ENCODE data around the gene MAN1B1. TPM values are rescaled to one million over a fixed set of nuclear protein-coding genes. Genes with fewer than 3 reads are reported as not detected.

Gene MAN1B1
- total and polyA plus RNA-seq, 8 donors: 22.0 to 86.0 (median 28.4) TPM

- intact Hi-C loops (cut with DNase I): loop anchor here in 1 of 3 donors (2.0 kb wide), 1 partner anchor 16 kb away; no protein-coding TSS in a partner anchor
- DNase-seq (no peak), ATAC-seq (no peak)
These were observed 37.9 kb upstream of the MAN1B1 start for GRCh38 chr9:137048655-137049543.

DNA sequence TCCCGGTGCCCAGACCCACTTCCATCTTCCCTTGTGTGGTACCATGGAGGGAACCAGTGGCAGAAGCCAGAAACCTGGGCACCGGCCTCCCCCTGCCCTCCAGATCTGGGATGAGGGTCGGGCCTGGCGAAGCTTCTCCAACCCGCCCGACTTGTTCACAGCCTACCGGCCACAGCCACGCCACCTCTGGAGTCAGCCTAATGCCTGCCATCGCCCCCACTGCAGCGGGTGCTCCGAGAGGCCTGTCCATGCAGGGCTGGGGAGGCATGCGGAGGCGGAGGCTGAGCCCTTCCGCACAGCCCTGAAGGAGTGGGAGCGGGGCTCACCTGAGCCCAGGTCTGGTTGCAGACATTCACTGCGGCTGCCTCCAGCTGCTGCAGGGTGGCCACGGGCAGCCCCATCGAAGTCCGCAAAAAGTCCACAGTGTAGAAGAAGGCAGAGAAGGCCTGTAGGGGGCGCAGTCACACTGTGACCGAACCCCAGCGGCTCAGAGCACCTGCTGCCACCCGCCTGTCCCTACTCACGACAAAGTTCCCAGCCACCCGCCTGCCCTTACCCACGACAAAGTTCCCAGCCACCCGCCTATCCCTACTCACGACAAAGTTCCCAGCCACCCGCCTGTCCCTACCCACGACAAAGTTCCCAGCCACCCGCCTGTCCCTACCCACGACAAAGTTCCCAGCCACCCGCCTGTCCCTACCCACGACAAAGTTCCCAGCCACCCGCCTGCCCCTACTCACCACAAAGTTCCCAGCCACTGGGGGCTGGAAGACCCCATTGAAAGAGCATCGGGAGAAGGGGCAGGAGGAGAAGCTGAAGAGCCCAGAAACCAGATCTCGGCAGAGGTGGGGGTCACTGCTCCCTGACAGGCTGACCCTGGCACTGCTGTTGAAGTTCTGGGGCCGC lies 37.0 kb upstream of the MAN1B1 start:
- ATAC-seq (peak; percentile 29 to 46 (median 39)), DNase-seq (peak; percentile 63 to 90 (median 80)), FAIRE-seq (no peak)
- Histone ChIP-seq H3K4me1 (peaks cover 7 to 20% (median 16%) of the 10 kb centered on the region in 3 donors), H3K27me3 (peaks cover 0 to 7% (median 0%) of the 10 kb centered on the region in 4 donors), H3K9me3 (no peaks in the 10 kb centered on the region), H3K36me3 (no peaks in the 10 kb centered on the region), H3K4me3 (no peak overlapping the region), H3K27ac (no peak overlapping the region)
- WGBS, 2 donors: 32 to 35% methylated on average over 38 of the region's 38 CpGs
- TF ChIP-seq, protein P1, sequence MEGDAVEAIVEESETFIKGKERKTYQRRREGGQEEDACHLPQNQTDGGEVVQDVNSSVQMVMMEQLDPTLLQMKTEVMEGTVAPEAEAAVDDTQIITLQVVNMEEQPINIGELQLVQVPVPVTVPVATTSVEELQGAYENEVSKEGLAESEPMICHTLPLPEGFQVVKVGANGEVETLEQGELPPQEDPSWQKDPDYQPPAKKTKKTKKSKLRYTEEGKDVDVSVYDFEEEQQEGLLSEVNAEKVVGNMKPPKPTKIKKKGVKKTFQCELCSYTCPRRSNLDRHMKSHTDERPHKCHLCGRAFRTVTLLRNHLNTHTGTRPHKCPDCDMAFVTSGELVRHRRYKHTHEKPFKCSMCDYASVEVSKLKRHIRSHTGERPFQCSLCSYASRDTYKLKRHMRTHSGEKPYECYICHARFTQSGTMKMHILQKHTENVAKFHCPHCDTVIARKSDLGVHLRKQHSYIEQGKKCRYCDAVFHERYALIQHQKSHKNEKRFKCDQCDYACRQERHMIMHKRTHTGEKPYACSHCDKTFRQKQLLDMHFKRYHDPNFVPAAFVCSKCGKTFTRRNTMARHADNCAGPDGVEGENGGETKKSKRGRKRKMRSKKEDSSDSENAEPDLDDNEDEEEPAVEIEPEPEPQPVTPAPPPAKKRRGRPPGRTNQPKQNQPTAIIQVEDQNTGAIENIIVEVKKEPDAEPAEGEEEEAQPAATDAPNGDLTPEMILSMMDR (IDR thresholded peaks at IDR 0.05): peak; percentile 57 to 61 (median 57)
- intact Hi-C loops (cut with DNase I): loop anchor here in 1 of 3 donors (2.0 kb wide), 1 partner anchor 15 kb away; no protein-coding TSS in a partner anchor

More at GRCh38 chr9:137048655-137049543, 37.9 kb upstream of the MAN1B1 start:
- Histone ChIP-seq H3K27ac (no peak overlapping the region), H3K9me3 (no peaks in the 10 kb centered on the region), H3K27me3 (peaks cover 0 to 7% (median 0%) of the 10 kb centered on the region in 4 donors), H3K4me1 (peaks cover 5 to 23% (median 10%) of the 10 kb centered on the region in 3 donors), H3K36me3 (no peaks in the 10 kb centered on the region), H3K4me3 (no peak overlapping the region)
- TF ChIP-seq, protein P1 (IDR thresholded peaks at IDR 0.05): no peak
- WGBS, 2 donors: 25 to 39% methylated on average over 39 to 72 of the region's 72 CpGs
- FAIRE-seq: no peak

DNA sequence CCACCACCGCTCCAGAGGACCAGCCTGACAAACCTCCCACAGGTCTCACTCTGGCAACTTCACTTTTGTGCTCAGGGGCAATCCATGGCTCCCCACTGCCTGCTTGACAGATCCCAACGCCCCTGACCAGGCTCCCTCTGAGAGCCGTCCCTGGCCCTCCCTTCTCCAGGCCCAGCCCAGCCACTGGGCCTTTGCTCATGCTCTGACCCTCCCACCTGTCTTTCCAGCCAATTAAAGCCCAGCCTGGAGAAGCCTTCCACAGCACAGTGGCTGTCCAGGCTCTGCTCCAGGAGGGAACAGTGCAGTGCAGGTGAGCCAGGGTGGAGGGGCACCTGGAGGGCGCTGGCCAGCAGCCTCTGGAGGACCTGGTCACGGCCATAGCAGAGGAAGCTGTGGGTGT lies 36.2 kb upstream of the MAN1B1 start:
- TF ChIP-seq, protein P1 (IDR thresholded peaks at IDR 0.05): no peak
- FAIRE-seq: no peak
- Histone ChIP-seq H3K4me1 (peaks cover 14 to 22% (median 19%) of the 10 kb centered on the region in 3 donors), H3K36me3 (no peaks in the 10 kb centered on the region), H3K9me3 (no peaks in the 10 kb centered on the region), H3K4me3 (no peak overlapping the region), H3K27ac (no peak overlapping the region), H3K27me3 (peaks cover 0 to 7% (median 0%) of the 10 kb centered on the region in 4 donors)
- intact Hi-C loops (cut with DNase I): no loop called here
- ATAC-seq: no peak
- 82 to 87% methylated on average over 5 of the region's 5 CpGs for WGBS, 2 donors
- no peak for DNase-seq

- Histone ChIP-seq H3K27ac (no peak overlapping the region), H3K36me3 (no peaks in the 10 kb centered on the region), H3K4me1 (peaks cover 19 to 27% (median 23%) of the 10 kb centered on the region in 3 donors), H3K27me3 (peaks cover 0 to 7% (median 0%) of the 10 kb centered on the region in 4 donors), H3K9me3 (no peaks in the 10 kb centered on the region), H3K4me3 (no peak overlapping the region)
- WGBS, 2 donors: 93% methylated on average over 13 to 17 of the region's 17 CpGs
- TF ChIP-seq, protein P1 (IDR thresholded peaks at IDR 0.05): no peak
- FAIRE-seq (no peak), DNase-seq (peak in 3 of 6 donors; percentile 40 to 66 (median 50)), ATAC-seq (no peak)
- intact Hi-C loops (cut with DNase I): no loop called here
These were observed 35.5 kb upstream of the MAN1B1 start for GRCh38 chr9:137051145-137051724.

All from pancreas (tissue), 10 donors.